22Rv1 (cell line): ENCODE results near the gene ASTN2.

Experiments used
- CTCF ChIP-seq: fragments of 450-650 bp; IDR thresholded peaks from 2 replicates; pipeline ENCODE4 v1.5.1; 2017; ENCODE audit warnings: mild to moderate bottlenecking
- ZFX ChIP-seq: fragments of 450-650 bp; IDR thresholded peaks from 2 replicates; pipeline ENCODE4 v1.6.1; 2017; ENCODE audit warnings: antibody characterized with exemption, borderline replicate concordance

GRCh38 chr9:117126871-117127270, 288.0 kb downstream of the ASTN2 start:
- no peak for TF ChIP-seq ZFX
- no peak for TF ChIP-seq CTCF
